Caki2 (cell line): Measurements from ENCODE around the gene MLLT10. TPM values are rescaled to one million over a fixed set of nuclear protein-coding genes. Genes with fewer than 3 reads are reported as not detected.

Source experiments
- DNase-seq: peaks from one replicate; pipeline ENCODE4 v3.0.0-alpha.2; 2015; ENCODE audit warnings: low read depth
- in situ Hi-C: cut with HindIII; loops from 2 replicates; pipeline ENCODE4 v1.10.0; 2016; ENCODE audit warnings: low sequenced_read_pairs, low pct_unique_long_range_greater_than_20kb, mixed read lengths
- total RNA-seq: library from RNA; depleted of rRNA; stranded (reverse); fragments of >200 nt; shearing (Covaris generic); gene quantifications from 2 replicates; pipeline ENCODE4 v1.2.3, GENCODE V29; 2014; ENCODE audit warnings: low replicate concordance

The MLLT10 gene
- total RNA-seq, 1 experiment from 2014 or later: 30.5 TPM

- in situ Hi-C loops: no loop called here
- DNase-seq: no peak
These were observed 19.8 kb upstream of the MLLT10 start for GRCh38 chr10:21514129-21514817.

- DNase-seq: no peak
- in situ Hi-C loops: no loop called here
These were observed 19.1 kb upstream of the MLLT10 start for GRCh38 chr10:21514818-21515351.

- in situ Hi-C loops: no loop called here
- peak; percentile 56 for DNase-seq
These were observed 18.4 kb upstream of the MLLT10 start for GRCh38 chr10:21515361-21516241.

GRCh38 chr10:21516242-21517131, 17.5 kb upstream of the MLLT10 start:
- in situ Hi-C loops: no loop called here
- DNase-seq: peak; percentile 70

- DNase-seq: peak; percentile 77
- in situ Hi-C loops: no loop called here
These were observed 16.6 kb upstream of the MLLT10 start for GRCh38 chr10:21517134-21518031.

- DNase-seq: peak; percentile 93
- in situ Hi-C loops: no loop called here
These were observed 15.8 kb upstream of the MLLT10 start for GRCh38 chr10:21518149-21518640.

GRCh38 chr10:21518641-21519396, 15.2 kb upstream of the MLLT10 start:
- in situ Hi-C loops: no loop called here
- DNase-seq: peak; percentile 25

GRCh38 chr10:21519397-21519933, 14.6 kb upstream of the MLLT10 start:
- DNase-seq: no peak
- in situ Hi-C loops: no loop called here

- DNase-seq: no peak
- in situ Hi-C loops: no loop called here
These were observed 14.0 kb upstream of the MLLT10 start for GRCh38 chr10:21519941-21520436.

GRCh38 chr10:21520509-21520908, 13.5 kb upstream of the MLLT10 start:
- DNase-seq: no peak
- in situ Hi-C loops: no loop called here

GRCh38 chr10:21520949-21521348, 13.1 kb upstream of the MLLT10 start:
- in situ Hi-C loops: no loop called here
- DNase-seq: no peak

GRCh38 chr10:21521751-21522533, 12.1 kb upstream of the MLLT10 start:
- in situ Hi-C loops: no loop called here
- DNase-seq: no peak

- in situ Hi-C loops: no loop called here
- no peak for DNase-seq
These were observed 11.2 kb upstream of the MLLT10 start for GRCh38 chr10:21522631-21523406.

- in situ Hi-C loops: no loop called here
- no peak for DNase-seq
These were observed 10.4 kb upstream of the MLLT10 start for GRCh38 chr10:21523557-21524008.

- in situ Hi-C loops: no loop called here
- no peak for DNase-seq
These were observed 9.9 kb upstream of the MLLT10 start for GRCh38 chr10:21524131-21524525.
